GM23338 (cell line): ENCODE data around the gene YBX1. TPM values are rescaled to one million over a fixed set of nuclear protein-coding genes. Genes with fewer than 3 reads are reported as not detected.

Experiments
- ATAC-seq: fragments of 200-7000 bp; cut with Tn5 transposase; 3 replicates; pipeline ENCODE4 v1.9.1; 2020
- DNase-seq: peaks from one replicate; pipeline ENCODE4 v3.0.0-alpha.2; 2015; ENCODE audit warnings: low spot score
- H2AFZ ChIP-seq: fragments of 200-600 bp; sonication (generic); 2 replicates; pipeline ENCODE4 v1.8.0; 2016; ENCODE audit warnings: antibody characterized with exemption, mild to moderate bottlenecking, moderate library complexity
- H3F3A ChIP-seq: fragments of 200-600 bp; sonication (generic); replicated peaks from 2 replicates; pipeline ENCODE4 v1.8.0; 2017; ENCODE audit warnings: antibody characterized with exemption, mixed run types, low read depth
- H3K27ac ChIP-seq: fragments of 200-600 bp; sonication (generic); 2 replicates; pipeline ENCODE4 v1.6.1; 2016; ENCODE audit warnings: low read depth
- H3K27me3 ChIP-seq: fragments of 200-600 bp; sonication (generic); 2 replicates; pipeline ENCODE4 v1.8.0; 2016; ENCODE audit warnings: mild to moderate bottlenecking, mixed run types, moderate library complexity; ENCODE audit not compliant: insufficient read depth
- H3K36me3 ChIP-seq: fragments of 200-600 bp; sonication (generic); 2 replicates; pipeline ENCODE4 v1.8.0; 2016; ENCODE audit warnings: mild to moderate bottlenecking; ENCODE audit not compliant: insufficient read depth
- H3K4me1 ChIP-seq: fragments of 200-600 bp; sonication (generic); 2 replicates; pipeline ENCODE4 v1.8.0; 2016; ENCODE audit warnings: mild to moderate bottlenecking, moderate library complexity; ENCODE audit not compliant: insufficient read depth
- H3K4me2 ChIP-seq: fragments of 200-600 bp; sonication (generic); 2 replicates; pipeline ENCODE4 v1.7.1; 2017; ENCODE audit warnings: mixed run types
- H3K4me3 ChIP-seq: fragments of 200-600 bp; sonication (generic); 2 replicates; pipeline ENCODE4 v1.6.1; 2016; ENCODE audit warnings: mixed run types
- H3K79me2 ChIP-seq: fragments of 200-600 bp; sonication (generic); replicated peaks from 2 replicates; pipeline ENCODE4 v1.8.0; 2017; ENCODE audit warnings: mild to moderate bottlenecking; ENCODE audit not compliant: insufficient read depth
- H3K9me2 ChIP-seq: fragments of 200-600 bp; sonication (generic); 2 replicates; pipeline ENCODE4 v1.8.0; 2017; ENCODE audit not compliant: insufficient read depth
- H4K20me1 ChIP-seq: fragments of 200-600 bp; sonication (generic); replicated peaks from 2 replicates; pipeline ENCODE4 v1.8.0; 2017; ENCODE audit warnings: mild to moderate bottlenecking; ENCODE audit not compliant: insufficient read depth
- H3K27ac Mint-ChIP-seq: 2 replicates; pipeline ENCODE4 v1.8.0; 2020; ENCODE audit warnings: inconsistent platforms, mild to moderate bottlenecking, moderate library complexity, mixed read lengths
- H3K27me3 Mint-ChIP-seq: 3 replicates; pipeline ENCODE4 v1.8.0; 2022; ENCODE audit warnings: low read depth, mild to moderate bottlenecking, moderate library complexity, mixed read lengths, inconsistent platforms; ENCODE audit not compliant: insufficient read depth, poor library complexity
- H3K36me3 Mint-ChIP-seq: 3 replicates; pipeline ENCODE4 v1.8.0; 2021; ENCODE audit warnings: low read depth, mild to moderate bottlenecking, inconsistent platforms, moderate library complexity, mixed read lengths
- H3K4me1 Mint-ChIP-seq: 3 replicates; pipeline ENCODE4 v1.8.0; 2020; ENCODE audit warnings: mild to moderate bottlenecking, inconsistent platforms, mixed read lengths
- H3K4me3 Mint-ChIP-seq: 3 replicates; pipeline ENCODE4 v1.8.0; 2021; ENCODE audit warnings: moderate library complexity, mild to moderate bottlenecking, inconsistent platforms, mixed read lengths
- H3K9me3 Mint-ChIP-seq: 3 replicates; pipeline ENCODE4 v1.8.0; 2020; ENCODE audit warnings: moderate library complexity, mild to moderate bottlenecking, inconsistent platforms, mixed read lengths
- CTCF ChIP-seq, 2 experiments: fragments of 200-600 bp in 1 of 2; sonication (generic) in 1 of 2; conservative IDR thresholded peaks; 2 replicates each; pipeline versions ENCODE4 v1.5.1 to v1.6.1; 2016 to 2017; ENCODE audit warnings: antibody characterized with exemption in 2 of 2, low read depth in 2 of 2, mild to moderate bottlenecking in 2 of 2, moderate library complexity in 1 of 2
- EZH2phosphoT487 ChIP-seq: fragments of 200-600 bp; sonication (generic); IDR thresholded peaks from one replicate; pipeline ENCODE4 v1.8.1; 2018; ENCODE audit warnings: antibody characterized with exemption; ENCODE audit not compliant: unreplicated experiment
- JUNB ChIP-seq: IDR thresholded peaks from one replicate; pipeline ENCODE4 v1.6.1; 2016; ENCODE audit warnings: antibody characterized with exemption; ENCODE audit not compliant: unreplicated experiment
- NANOG ChIP-seq: IDR thresholded peaks from 2 replicates; pipeline ENCODE4 v1.6.1; 2016; ENCODE audit warnings: antibody characterized with exemption, borderline replicate concordance
- POLR2AphosphoS5 ChIP-seq: IDR thresholded peaks from 2 replicates; pipeline ENCODE4 v1.6.1; 2016; ENCODE audit warnings: antibody characterized with exemption, low read depth
- REST ChIP-seq: IDR thresholded peaks from one replicate; pipeline ENCODE4 v1.6.1; 2018; ENCODE audit warnings: antibody characterized with exemption; ENCODE audit not compliant: unreplicated experiment
- ZNF114 ChIP-seq: fragments of 250-450 bp; sonication (Bioruptor Pico); IDR thresholded peaks from 2 replicates; pipeline ENCODE4 v1.5.0; 2020; ENCODE audit warnings: mild to moderate bottlenecking, moderate library complexity
- ZNF462 ChIP-seq: fragments of 250-450 bp; sonication (Bioruptor Pico); IDR thresholded peaks from 2 replicates; pipeline ENCODE4 v1.5.0; 2020; ENCODE audit warnings: mild to moderate bottlenecking, moderate library complexity
- polyA plus RNA-seq: library from polyadenylated mRNA; unstranded; fragments of >200 nt; fragmentation: Nextera tagmentation; extraction: Ambion mirVana; gene quantifications from 2 replicates; pipeline ENCODE4 v1.2.1, GENCODE V29; 2016
- total RNA-seq: library from RNA; depleted of rRNA; stranded (reverse); fragments of >200 nt; shearing (Covaris generic); gene quantifications from 2 replicates; pipeline ENCODE4 v1.2.3, GENCODE V29; 2014

Gene YBX1
- total and polyA plus RNA-seq, 2 experiments from 2014 or later, result 1,282 to 1,441 TPM

- TF ChIP-seq ZNF462 (CRISPR knock-in tag) (no peak), POLR2AphosphoS5 (no peak), EZH2phosphoT487 (no peak), CTCF (conservative IDR thresholded peaks at IDR 0.05; ENCODE audit: low read depth in 2 of 2) (no peak), NANOG (no peak)
These were observed 70.1 kb downstream of the YBX1 start (continued) for GRCh38 chr1:42752284-42752683.

GRCh38 chr1:42753070-42753469 lies 70.9 kb downstream of the YBX1 start:
- no peaks in the 10 kb centered on the region for H3K79me2 ChIP-seq
- H3F3A ChIP-seq, result 0 out of 2 replicates have a peak, but pooled peaks cover under 1% of the 10 kb centered on the region
- H3K36me3 Mint-ChIP-seq, result peaks cover 81% of the 10 kb centered on the region
- no peaks in the 10 kb centered on the region; the same call in 1 of the 2 replicates for H3K9me2 ChIP-seq
- H3K4me1 Mint-ChIP-seq, result peaks cover 2% of the 10 kb centered on the region
- H3K4me2 ChIP-seq, result no peak overlapping the region
- no peak overlapping the region for H3K27ac ChIP-seq
- H3K27me3 Mint-ChIP-seq, result peaks cover 15% of the 10 kb centered on the region
- H4K20me1 ChIP-seq, result no peaks in the 10 kb centered on the region; the same call in 1 of the 2 replicates
- peaks cover 55% of the 10 kb centered on the region for H3K36me3 ChIP-seq
- H3K9me3 Mint-ChIP-seq, result peaks cover 18% of the 10 kb centered on the region
- ATAC-seq (no peak), DNase-seq (no peak)
- H3K4me3 ChIP-seq, result no peak overlapping the region
- H2AFZ ChIP-seq, result no peak overlapping the region
- H3K27ac Mint-ChIP-seq, result no peak overlapping the region
- H3K27me3 ChIP-seq, result no peaks in the 10 kb centered on the region
- no peak overlapping the region for H3K4me3 Mint-ChIP-seq
- H3K4me1 ChIP-seq, result no peaks in the 10 kb centered on the region
- TF ChIP-seq ZNF114 (CRISPR knock-in tag), result no peak
- TF ChIP-seq EZH2phosphoT487, result no peak
- TF ChIP-seq JUNB, result no peak
- no peak for TF ChIP-seq REST
- no peak for TF ChIP-seq NANOG
